H9 (cell line): ENCODE measurements around the gene AKR7A3. TPM values are rescaled to one million over a fixed set of nuclear protein-coding genes. Genes with fewer than 3 reads are reported as not detected.

Source experiments
- DNase-seq: peaks from one replicate; pipeline ENCODE4 v3.0.0-alpha.2; 2017
- H2AFZ ChIP-seq: one replicate; pipeline ENCODE4 v1.6.1; 2013; ENCODE audit warnings: mild to moderate bottlenecking, low read length, control low read depth, moderate library complexity
- H2AK5ac ChIP-seq: 2 replicates; pipeline ENCODE4 v1.6.1; 2013; ENCODE audit warnings: low read length, control low read depth, mixed read lengths; ENCODE audit not compliant: insufficient read length
- H2BK120ac ChIP-seq: one replicate; pipeline ENCODE4 v1.6.1; 2013; ENCODE audit warnings: low read depth, mild to moderate bottlenecking, low read length, control low read depth, inconsistent platforms; ENCODE audit not compliant: poor library complexity, severe bottlenecking
- H2BK12ac ChIP-seq: 2 replicates; pipeline ENCODE4 v1.6.1; 2013; ENCODE audit warnings: low read length, control low read depth, mixed read lengths, low read depth; ENCODE audit not compliant: insufficient read length
- H2BK15ac ChIP-seq: 2 replicates; pipeline ENCODE4 v1.6.1; 2013; ENCODE audit warnings: low read depth, low read length, control low read depth
- H2BK20ac ChIP-seq: one replicate; pipeline ENCODE4 v1.6.1; 2013; ENCODE audit warnings: low read depth, mild to moderate bottlenecking, low read length, control low read depth, inconsistent platforms; ENCODE audit not compliant: poor library complexity, severe bottlenecking
- H2BK5ac ChIP-seq: 2 replicates; pipeline ENCODE4 v1.6.1; 2013; ENCODE audit warnings: low read length, control low read depth, mixed read lengths; ENCODE audit not compliant: insufficient read length
- H3K14ac ChIP-seq: 2 replicates; pipeline ENCODE4 v1.6.1; 2013; ENCODE audit warnings: low read length, control low read depth; ENCODE audit not compliant: insufficient read depth
- H3K18ac ChIP-seq: 2 replicates; pipeline ENCODE4 v1.6.1; 2013; ENCODE audit warnings: low read depth, mild to moderate bottlenecking, mixed read lengths, low read length, control low read depth; ENCODE audit not compliant: insufficient read length
- H3K23ac ChIP-seq: 2 replicates; pipeline ENCODE4 v1.6.1; 2013; ENCODE audit warnings: low read length, control low read depth, mixed read lengths, low read depth; ENCODE audit not compliant: insufficient read length
- H3K23me2 ChIP-seq: 2 replicates; pipeline ENCODE4 v1.6.1; 2013; ENCODE audit warnings: low read depth, mild to moderate bottlenecking, mixed read lengths, low read length, control low read depth; ENCODE audit not compliant: insufficient read length, poor library complexity, severe bottlenecking
- H3K27ac ChIP-seq: 2 replicates; pipeline ENCODE4 v1.5.1; 2013; ENCODE audit warnings: low read length, control low read depth, mixed read lengths, low read depth; ENCODE audit not compliant: insufficient read length
- H3K27me3 ChIP-seq: 2 replicates; pipeline ENCODE4 v1.6.1; 2013; ENCODE audit warnings: low read length, control low read depth, inconsistent platforms; ENCODE audit not compliant: insufficient read depth
- H3K4ac ChIP-seq: 2 replicates; pipeline ENCODE4 v1.6.1; 2013; ENCODE audit warnings: low read depth, mild to moderate bottlenecking, control low read depth, inconsistent platforms, low read length, moderate library complexity
- H3K4me1 ChIP-seq: 2 replicates; pipeline ENCODE4 v1.6.1; 2013; ENCODE audit warnings: low read length, control low read depth, inconsistent platforms; ENCODE audit not compliant: insufficient read depth
- H3K4me2 ChIP-seq: 2 replicates; pipeline ENCODE4 v1.6.1; 2013; ENCODE audit warnings: low read length, control low read depth, mixed read lengths; ENCODE audit not compliant: insufficient read length, insufficient read depth
- H3K56ac ChIP-seq: 2 replicates; pipeline ENCODE4 v1.6.1; 2013; ENCODE audit warnings: low read depth, mild to moderate bottlenecking, mixed read lengths, low read length, control low read depth; ENCODE audit not compliant: insufficient read length
- H3K79me1 ChIP-seq: 2 replicates; pipeline ENCODE4 v1.6.1; 2013; ENCODE audit warnings: low read depth, mild to moderate bottlenecking, moderate library complexity, low read length, control low read depth, inconsistent platforms; ENCODE audit not compliant: insufficient read depth, poor library complexity, severe bottlenecking
- H3K79me2 ChIP-seq: 2 replicates; pipeline ENCODE4 v1.6.1; 2013; ENCODE audit warnings: low read length, control low read depth, inconsistent platforms; ENCODE audit not compliant: insufficient read depth
- H3K9ac ChIP-seq: 2 replicates; pipeline ENCODE4 v1.6.1; 2013; ENCODE audit warnings: low read length, control low read depth, mixed read lengths; ENCODE audit not compliant: insufficient read length; ENCODE audit errors: extremely low read depth
- H3K9me3 ChIP-seq: one replicate; pipeline ENCODE4 v1.6.1; 2013; ENCODE audit warnings: low read depth, low read length, inconsistent platforms; ENCODE audit not compliant: control insufficient read depth
- H3T11ph ChIP-seq: one replicate; pipeline ENCODE4 v1.6.1; 2013; ENCODE audit warnings: mild to moderate bottlenecking, low read length, control low read depth, inconsistent platforms
- H4K20me1 ChIP-seq: one replicate; pipeline ENCODE4 v1.6.1; 2013; ENCODE audit not compliant: control insufficient read depth, insufficient read length, insufficient read depth
- H4K5ac ChIP-seq: 2 replicates; pipeline ENCODE4 v1.6.1; 2013; ENCODE audit warnings: low read depth, mild to moderate bottlenecking, mixed read lengths, low read length, control low read depth; ENCODE audit not compliant: insufficient read length
- H4K8ac ChIP-seq: replicated peaks from 2 replicates; pipeline ENCODE4 v1.6.1; 2013; ENCODE audit warnings: low read length, control low read depth, mixed read lengths, low read depth; ENCODE audit not compliant: insufficient read length
- H4K91ac ChIP-seq: 2 replicates; pipeline ENCODE4 v1.6.1; 2013; ENCODE audit warnings: low read depth, mild to moderate bottlenecking, moderate library complexity, mixed read lengths, low read length, control low read depth; ENCODE audit not compliant: insufficient read length
- H3K27ac Mint-ChIP-seq, 3 experiments: 2 replicates in 2 of 3; 3 replicates in 1 of 3; pipeline ENCODE4 v1.8.0; 2020 to 2021; ENCODE audit warnings: mixed read lengths in 3 of 3, mild to moderate bottlenecking in 1 of 3, moderate library complexity in 1 of 3
- H3K27me3 Mint-ChIP-seq: 2 replicates; pipeline ENCODE4 v1.8.0; 2021; ENCODE audit warnings: low read depth, mild to moderate bottlenecking, moderate library complexity, mixed read lengths
- H3K36me3 Mint-ChIP-seq, 3 experiments: 2 replicates in 2 of 3; 3 replicates in 1 of 3; pipeline ENCODE4 v1.8.0; 2020 to 2021; ENCODE audit warnings: low read depth in 3 of 3, mixed read lengths in 3 of 3; ENCODE audit not compliant: insufficient read depth in 1 of 3
- H3K4me1 Mint-ChIP-seq, 2 experiments: 2 replicates each; pipeline ENCODE4 v1.8.0; 2020; ENCODE audit warnings: mixed read lengths in 2 of 2
- H3K4me3 Mint-ChIP-seq, 2 experiments: 2 replicates in 1 of 2; 3 replicates in 1 of 2; pipeline ENCODE4 v1.8.0; 2020 to 2021; ENCODE audit warnings: mild to moderate bottlenecking in 2 of 2, mixed read lengths in 2 of 2, moderate library complexity in 1 of 2
- H3K9me3 Mint-ChIP-seq, 2 experiments: 2 replicates in 1 of 2; 3 replicates in 1 of 2; pipeline ENCODE4 v1.8.0; 2020; ENCODE audit warnings: mild to moderate bottlenecking in 2 of 2, mixed read lengths in 2 of 2, moderate library complexity in 1 of 2
- WGBS: extraction: QIAGEN DNeasy Blood & Tissue Kit; methylation state at CpG from one replicate; pipeline ENCODE4 v1.1.7; 2013; ENCODE audit warnings: missing lambda C conversion rate, low lambda C conversion rate, mixed read lengths; ENCODE audit not compliant: insufficient read length; ENCODE audit errors: extremely low coverage; 5-methylcytosine and 5-hydroxymethylcytosine counted together
- total RNA-seq: library from RNA; stranded (reverse); gene quantifications from 2 replicates; pipeline ENCODE4 v1.2.1, GENCODE V29; 2021
- TF ChIP-seq, protein P1 (sequence below): fragments of 200-600 bp; sonication (generic); conservative IDR thresholded peaks from 3 replicates; pipeline ENCODE4 v1.8.0; 2021; ENCODE audit warnings: antibody characterized with exemption, mild to moderate bottlenecking

AKR7A3 gene
- total RNA-seq, 1 experiment from 2014 or later, result 0.74 TPM

DNA sequence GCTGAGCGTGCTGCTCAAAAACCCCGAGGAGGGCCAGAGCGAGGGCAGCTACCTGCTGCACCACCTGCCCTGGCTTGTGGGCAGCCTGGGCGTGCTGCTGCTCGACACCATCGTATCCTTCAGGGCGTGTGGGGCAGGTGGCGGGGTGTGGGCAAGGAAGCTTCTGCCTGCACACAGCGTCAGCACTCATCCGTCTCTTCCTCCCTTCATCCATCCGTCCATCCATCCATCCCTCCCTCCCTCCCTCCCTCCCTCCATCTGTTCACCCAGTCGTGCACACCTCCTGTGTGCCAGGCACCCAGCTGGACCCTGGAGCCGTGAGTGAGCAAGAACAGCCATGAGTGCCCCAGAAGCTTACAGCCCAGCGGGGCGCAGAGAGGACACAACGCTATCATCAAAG lies 38.7 kb upstream of the AKR7A3 start:
- no peaks in the 10 kb centered on the region; the same call in 1 of the 2 replicates for H3K27me3 Mint-ChIP-seq
- Histone ChIP-seq H3K23me2 (no peaks in the 10 kb centered on the region), H2BK12ac (no peak overlapping the region), H4K20me1 (no peaks in the 10 kb centered on the region), H4K5ac (no peak overlapping the region), H3K4ac (no peak overlapping the region), H3K56ac (no peak overlapping the region), H2BK15ac (no peak overlapping the region), H3K18ac (no peak overlapping the region), H2AK5ac (no peak overlapping the region), H3K23ac (no peak overlapping the region), H3T11ph (no peak overlapping the region), H3K4me1 (no peaks in the 10 kb centered on the region), H3K4me2 (no peak overlapping the region), H4K91ac (no peak overlapping the region), H2BK5ac (no peak overlapping the region), H3K9me3 (no peaks in the 10 kb centered on the region), H2AFZ (no peak overlapping the region), H3K9ac (no peak overlapping the region), H3K27me3 (no peaks in the 10 kb centered on the region), H2BK120ac (no peak overlapping the region), H3K79me1 (no peaks in the 10 kb centered on the region), H3K27ac (no peak overlapping the region), H4K8ac (no peak overlapping the region), H3K79me2 (no peaks in the 10 kb centered on the region), H3K14ac (no peak overlapping the region), H2BK20ac (no peak overlapping the region)
- H3K9me3 Mint-ChIP-seq, result no peaks in the 10 kb centered on the region
- H3K27ac Mint-ChIP-seq, result 0 out of 7 replicates have a peak overlapping the region, but pooled peaks of 2 of the 3 experiments have one; percentile 38 to 60
- H3K4me3 Mint-ChIP-seq, result no peak overlapping the region
- WGBS, result no CpG with 5 or more reads among the region's 16 CpGs
- H3K4me1 Mint-ChIP-seq, result no peaks in the 10 kb centered on the region
- TF ChIP-seq, protein P1, sequence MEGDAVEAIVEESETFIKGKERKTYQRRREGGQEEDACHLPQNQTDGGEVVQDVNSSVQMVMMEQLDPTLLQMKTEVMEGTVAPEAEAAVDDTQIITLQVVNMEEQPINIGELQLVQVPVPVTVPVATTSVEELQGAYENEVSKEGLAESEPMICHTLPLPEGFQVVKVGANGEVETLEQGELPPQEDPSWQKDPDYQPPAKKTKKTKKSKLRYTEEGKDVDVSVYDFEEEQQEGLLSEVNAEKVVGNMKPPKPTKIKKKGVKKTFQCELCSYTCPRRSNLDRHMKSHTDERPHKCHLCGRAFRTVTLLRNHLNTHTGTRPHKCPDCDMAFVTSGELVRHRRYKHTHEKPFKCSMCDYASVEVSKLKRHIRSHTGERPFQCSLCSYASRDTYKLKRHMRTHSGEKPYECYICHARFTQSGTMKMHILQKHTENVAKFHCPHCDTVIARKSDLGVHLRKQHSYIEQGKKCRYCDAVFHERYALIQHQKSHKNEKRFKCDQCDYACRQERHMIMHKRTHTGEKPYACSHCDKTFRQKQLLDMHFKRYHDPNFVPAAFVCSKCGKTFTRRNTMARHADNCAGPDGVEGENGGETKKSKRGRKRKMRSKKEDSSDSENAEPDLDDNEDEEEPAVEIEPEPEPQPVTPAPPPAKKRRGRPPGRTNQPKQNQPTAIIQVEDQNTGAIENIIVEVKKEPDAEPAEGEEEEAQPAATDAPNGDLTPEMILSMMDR, result no peak
- peaks cover 10 to 25% (median 18%) of the 10 kb centered on the region in 3 experiments; a peak in 6 of 7 replicates for H3K36me3 Mint-ChIP-seq
- DNase-seq, result peak; percentile 19
